ENCODE results near the gene CCL28. TPM values are rescaled to one million over a fixed set of nuclear protein-coding genes. Genes with fewer than 3 reads are reported as not detected.

CCL28 gene
- polyA plus RNA-seq, 4 donors = 2.6 to 4.4 (median 3.1) TPM

DNA sequence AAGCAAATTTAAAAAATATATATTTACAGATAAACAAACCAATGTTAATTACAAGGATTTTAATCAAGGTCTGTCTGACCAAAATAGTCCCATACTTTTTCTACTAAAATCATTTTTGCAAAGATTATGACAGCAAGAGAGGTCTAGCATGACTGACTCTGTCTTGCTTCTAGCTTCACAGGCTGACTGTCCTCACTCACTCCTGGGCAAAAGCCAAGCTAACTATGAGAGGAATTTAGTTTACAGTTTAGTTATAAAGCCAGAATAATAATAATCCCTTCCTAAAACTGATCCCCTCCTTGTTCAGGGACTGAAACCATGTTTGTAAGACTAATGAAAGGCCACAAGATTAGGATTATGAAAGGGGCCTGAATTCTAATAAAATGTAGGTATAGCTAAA lies 53.5 kb downstream of the CCL28 start:
- no peak for DNase-seq (ENCODE audit: low read depth in 4 of 4, low spot score in 3 of 4)

GRCh38 chr5:43358301-43358700 lies 53.9 kb downstream of the CCL28 start:
- DNase-seq (ENCODE audit: low read depth in 4 of 4, low spot score in 3 of 4) = peak in 2 of 4 donors; percentile 3 to 10

DNA sequence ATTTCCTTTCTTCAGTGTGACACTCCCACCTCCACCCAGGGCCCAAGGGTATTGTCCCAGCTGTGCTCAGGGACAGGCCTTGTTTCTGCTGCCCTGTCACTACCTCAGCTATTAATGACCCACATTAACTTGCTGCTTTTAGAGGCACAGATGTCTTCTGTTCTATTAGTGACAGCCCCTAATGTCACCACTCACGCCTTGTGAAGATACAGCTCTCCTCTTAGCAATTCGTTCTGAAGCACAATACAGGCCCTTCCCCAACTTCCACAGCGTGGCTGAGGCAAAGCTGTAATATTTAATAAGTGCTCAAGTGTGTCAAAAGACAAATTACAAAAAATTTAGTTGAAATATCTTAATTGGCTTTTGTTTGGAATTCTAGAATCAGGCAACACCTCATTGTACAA lies 54.3 kb downstream of the CCL28 start:
- DNase-seq (ENCODE audit: low read depth in 4 of 4, low spot score in 3 of 4) = peak in 1 of 4 donors; percentile 18

GRCh38 chr5:43357067-43357466 lies 55.1 kb downstream of the CCL28 start:
- peak in 1 of 4 donors; percentile 3 for DNase-seq (ENCODE audit: low read depth in 4 of 4, low spot score in 3 of 4)

GRCh38 chr5:43354774-43355173 lies 57.4 kb downstream of the CCL28 start:
- no peak for DNase-seq (ENCODE audit: low read depth in 4 of 4, low spot score in 3 of 4)

DNA sequence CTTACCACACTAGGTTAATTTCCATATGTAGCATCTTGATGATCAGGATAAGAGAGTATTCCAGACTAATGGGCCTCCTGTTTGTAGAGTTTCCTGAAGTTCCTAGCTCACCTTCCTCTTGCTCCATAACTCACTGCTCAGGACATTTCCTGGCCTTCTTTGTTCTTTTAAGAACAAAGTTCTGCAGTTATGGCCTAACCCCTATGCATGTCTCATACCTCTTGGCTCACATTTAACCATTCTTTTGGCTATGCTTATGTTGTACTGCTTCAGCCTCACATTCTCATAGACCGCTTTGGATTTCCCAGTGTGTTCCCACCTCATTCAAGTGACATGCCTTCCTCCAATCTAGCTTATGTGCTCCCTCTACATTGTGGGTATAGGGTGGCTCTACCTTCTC lies 58.5 kb downstream of the CCL28 start:
- no peak for DNase-seq (ENCODE audit: low read depth in 4 of 4, low spot score in 3 of 4)

GRCh38 chr5:43352915-43353314 lies 59.3 kb downstream of the CCL28 start:
- no peak for DNase-seq (ENCODE audit: low read depth in 4 of 4, low spot score in 3 of 4)

DNA sequence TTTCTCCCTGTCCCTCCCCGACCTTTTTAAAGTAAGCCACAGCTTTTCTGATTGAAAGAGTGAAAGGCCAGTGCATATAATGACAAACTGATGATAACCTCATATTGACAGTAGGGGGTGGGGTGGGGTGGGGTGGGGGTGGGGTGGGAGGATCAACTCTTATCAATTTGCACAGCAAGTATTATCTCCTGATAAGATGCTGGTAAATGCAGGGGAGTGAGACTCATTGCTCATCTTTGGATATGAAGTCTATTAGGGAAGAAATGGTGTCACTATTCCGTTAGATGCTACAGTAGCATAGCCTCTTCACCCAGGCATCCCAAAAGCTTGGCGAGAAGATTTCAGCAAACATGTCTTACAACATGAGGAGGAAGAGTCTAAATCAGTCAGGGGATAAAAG lies 60.1 kb downstream of the CCL28 start:
- no peak for DNase-seq (ENCODE audit: low read depth in 4 of 4, low spot score in 3 of 4)

- DNase-seq (ENCODE audit: low read depth in 4 of 4, low spot score in 3 of 4) = no peak
Observed at GRCh38 chr5:43348861-43349363, 63.3 kb downstream of the CCL28 start.

DNA sequence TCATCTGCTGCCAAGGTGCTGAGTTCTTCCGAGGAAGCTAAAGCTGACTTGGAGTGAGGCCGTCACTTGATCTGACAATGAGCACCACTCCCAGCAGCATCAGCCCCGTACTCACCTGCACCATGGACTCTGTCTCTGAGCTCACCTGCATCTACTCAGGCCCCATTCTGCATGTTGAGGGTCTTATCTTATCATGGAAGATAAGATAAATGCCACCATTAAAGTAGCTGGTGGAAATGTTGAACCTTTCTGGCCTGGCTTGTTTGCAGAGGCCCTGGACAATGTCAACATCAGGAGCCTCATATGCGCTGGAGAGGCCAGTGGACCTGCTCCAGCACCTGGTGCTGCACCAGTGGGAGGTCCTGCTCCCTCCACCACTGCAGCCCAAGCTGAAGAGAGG lies 64.0 kb downstream of the CCL28 start:
- DNase-seq (ENCODE audit: low read depth in 4 of 4, low spot score in 3 of 4) = no peak

DNA sequence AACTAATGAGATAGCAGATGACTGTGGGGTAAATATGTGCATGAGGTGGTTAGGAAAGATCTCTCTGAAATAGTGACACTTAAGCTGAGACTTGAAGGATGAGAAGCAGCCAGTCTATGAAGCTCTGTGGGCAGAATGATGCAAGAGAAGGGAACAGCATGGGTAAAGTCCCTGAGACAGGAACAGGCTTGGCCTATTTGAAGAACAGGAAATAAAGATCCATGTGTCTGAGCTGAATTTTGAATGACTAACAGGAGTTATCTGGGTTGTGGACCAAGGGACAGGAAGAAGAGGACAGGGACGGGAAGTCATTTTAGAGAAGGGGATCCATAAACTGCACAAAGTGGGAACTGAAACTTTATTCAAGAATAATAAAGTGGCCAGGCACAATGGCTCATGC lies 73.3 kb downstream of the CCL28 start:
- no peak for DNase-seq (ENCODE audit: low read depth in 4 of 4, low spot score in 3 of 4)

DNA sequence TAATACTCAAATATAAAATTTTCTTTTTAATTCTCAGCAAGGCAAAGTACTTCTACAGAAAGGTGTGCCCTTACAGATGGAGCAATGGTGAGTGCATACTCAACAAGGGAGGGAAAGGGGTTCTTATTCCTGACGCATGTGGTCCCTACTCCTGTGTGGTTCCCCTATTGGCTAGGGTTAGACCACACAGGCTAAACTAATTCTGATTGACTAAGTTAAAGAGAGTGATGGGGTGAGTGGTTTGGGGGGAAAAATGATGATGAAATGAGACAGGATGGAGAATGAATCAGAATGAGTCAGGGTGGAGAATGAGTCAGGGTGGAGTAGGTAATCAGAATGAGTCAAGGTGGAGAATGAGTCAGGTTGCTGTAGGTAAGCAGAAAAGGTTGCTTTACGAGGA lies 76.0 kb downstream of the CCL28 start:
- no peak for DNase-seq (ENCODE audit: low read depth in 4 of 4, low spot score in 3 of 4)

DNA sequence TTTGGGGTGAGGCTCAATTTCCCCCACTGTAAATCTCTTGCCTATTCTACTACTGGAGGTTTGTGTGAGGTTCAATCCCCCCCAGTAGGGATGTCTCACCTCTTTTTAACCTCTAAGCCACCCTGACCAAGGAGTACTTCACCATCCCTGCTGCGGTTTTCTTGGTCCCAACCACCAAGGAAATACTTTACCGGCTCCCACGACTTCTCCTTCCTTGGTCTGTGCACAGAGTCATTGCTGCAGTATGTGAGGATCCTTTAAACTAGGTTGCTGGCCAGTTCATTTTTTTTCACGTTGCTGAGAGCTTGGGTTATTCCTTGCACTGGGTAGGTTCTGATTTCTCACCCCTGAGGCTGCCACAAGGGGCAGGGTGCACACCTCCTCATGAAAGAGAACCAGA lies 76.5 kb downstream of the CCL28 start:
- DNase-seq (ENCODE audit: low read depth in 4 of 4, low spot score in 3 of 4) = no peak

- DNase-seq (ENCODE audit: low read depth in 4 of 4, low spot score in 3 of 4) = no peak
Observed at GRCh38 chr5:43332401-43332800, 79.8 kb downstream of the CCL28 start.

Other genes starting within 250 kb of the CCL28 start
- gene NIM1K, start 220.2 kb downstream of the CCL28 start, polyA plus RNA-seq (ENCODE audit: insufficient read length in 4 of 4) = under 1 TPM; 0.46 to 0.71 (median 0.51) TPM
- gene HMGCS1, start 99.0 kb downstream of the CCL28 start, polyA plus RNA-seq (ENCODE audit: insufficient read length in 4 of 4) = 100 to 1,000 TPM in 3 of 4 donors, 10 to 100 TPM in 1; 96.0 to 139 (median 119) TPM
- gene TMEM267, start 71.5 kb upstream of the CCL28 start, polyA plus RNA-seq (ENCODE audit: insufficient read length in 4 of 4) = 10 to 100 TPM; 17.0 to 21.1 (median 20.6) TPM
- gene C5orf34, start 102.8 kb upstream of the CCL28 start, polyA plus RNA-seq (ENCODE audit: insufficient read length in 4 of 4) = 1 to 10 TPM; 4.5 to 6.1 (median 5.7) TPM
- 100 to 1,000 TPM; 156 to 178 (median 172) TPM for gene PAIP1, start 144.7 kb upstream of the CCL28 start, polyA plus RNA-seq (ENCODE audit: insufficient read length in 4 of 4)
- 100 to 1,000 TPM in 3 of 4 donors, 10 to 100 TPM in 1; 99.0 to 130 (median 122) TPM for gene NNT, start 190.8 kb upstream of the CCL28 start, polyA plus RNA-seq (ENCODE audit: insufficient read length in 4 of 4)